ENCODE results near the gene C1orf35.

- TF ChIP-seq POLR2A (IDR thresholded peaks at IDR 0.05) (no peak), CTCF (IDR thresholded peaks at IDR 0.05) (no peak)
Observed at GRCh38 chr1:228104526-228105269, 1.6 kb upstream of the C1orf35 start.

Measured in uterus (tissue), 2 donors.